Tibial nerve (tissue), 4 donors: ENCODE data around the gene MUC2. TPM values are rescaled to one million over a fixed set of nuclear protein-coding genes. Genes with fewer than 3 reads are reported as not detected.
A peak's percentile ranks its signal among the peaks of the same experiment; 100 is the strongest.

Source experiments
- DNase-seq, 2 donors: peaks; one replicate each; pipeline ENCODE4 v3.0.0-alpha.2; 2019; ENCODE audit warnings: low spot score in 2 of 2
- H3K27ac ChIP-seq, 4 donors: fragments of 200-600 bp; sonication (generic) in 3 of 4; one replicate each; pipeline ENCODE4 v1.5.1; 2017 to 2019; ENCODE audit warnings: mild to moderate bottlenecking in 1 of 4
- H3K27me3 ChIP-seq, 2 donors: fragments of 200-600 bp; sonication (generic) in 1 of 2; one replicate each; pipeline versions ENCODE4 v1.5.1 to v1.6.0; 2017 to 2019
- H3K36me3 ChIP-seq, 3 donors: fragments of 200-600 bp; sonication (generic); one replicate each; pipeline ENCODE4 v1.5.1; 2018 to 2019
- H3K4me1 ChIP-seq, 4 donors: fragments of 200-600 bp; sonication (generic) in 3 of 4; one replicate each; pipeline ENCODE4 v1.5.1; 2017 to 2019
- H3K4me3 ChIP-seq, 4 donors: fragments of 200-600 bp; sonication (generic) in 3 of 4; one replicate each; pipeline ENCODE4 v1.5.1; 2017 to 2019; ENCODE audit warnings: mild to moderate bottlenecking in 1 of 4, moderate library complexity in 1 of 4
- H3K9me3 ChIP-seq, 4 donors: fragments of 200-600 bp; sonication (generic) in 3 of 4; one replicate each; pipeline ENCODE4 v1.5.1; 2017 to 2019
- CTCF ChIP-seq, 5 experiments: fragments of 200-600 bp in 3 of 5; fragments of 450-650 bp in 2 of 5; sonication (generic) in 3 of 5; IDR thresholded peaks; one replicate each; pipeline ENCODE4 v1.5.1; 2016 to 2019; ENCODE audit warnings: antibody characterized with exemption in 5 of 5, mild to moderate bottlenecking in 3 of 5, moderate library complexity in 2 of 5
- EP300 ChIP-seq, 2 donors: sonication (generic); formaldehyde crosslinking; IDR thresholded peaks; one replicate each; pipeline ENCODE4 v1.6.1; 2017; ENCODE audit warnings: antibody characterized with exemption in 2 of 2, mild to moderate bottlenecking in 1 of 2
- POLR2A ChIP-seq, 2 donors: fragments of 450-650 bp; IDR thresholded peaks; one replicate each; pipeline ENCODE4 v1.6.1; 2017; ENCODE audit warnings: antibody characterized with exemption in 2 of 2, mild to moderate bottlenecking in 2 of 2, moderate library complexity in 2 of 2
- WGBS, 2 donors: methylation state at CpG; one replicate each; pipeline ENCODE4 v1.1.5; 2018; 5-methylcytosine and 5-hydroxymethylcytosine counted together
- total RNA-seq, 4 donors: library from RNA; depleted of rRNA; stranded (reverse); fragments of >200 nt; gene quantifications; one replicate each; pipeline ENCODE4 v1.1.0, GENCODE V29; 2016

Gene MUC2
- total RNA-seq, 4 donors from 2014 or later: not detected

GRCh38 chr11:1050581-1051355 lies 23.9 kb upstream of the MUC2 start:
- TF ChIP-seq EP300 (IDR thresholded peaks at IDR 0.05) (no peak), POLR2A (IDR thresholded peaks at IDR 0.05) (no peak), CTCF (IDR thresholded peaks at IDR 0.05) (peak; percentile 75 to 93 (median 82))

GRCh38 chr11:1051356-1052132 lies 23.1 kb upstream of the MUC2 start:
- Histone ChIP-seq H3K36me3 (no peaks in the 10 kb centered on the region), H3K27ac (no peak overlapping the region), H3K9me3 (no peaks in the 10 kb centered on the region), H3K27me3 (peaks cover 0 to 71% of the 10 kb centered on the region in 2 donors), H3K4me1 (peaks cover 0 to 9% (median 0%) of the 10 kb centered on the region in 4 donors), H3K4me3 (no peak overlapping the region)
- TF ChIP-seq POLR2A (IDR thresholded peaks at IDR 0.05) (no peak), CTCF (IDR thresholded peaks at IDR 0.05) (no peak), EP300 (IDR thresholded peaks at IDR 0.05) (no peak)
- no peak for DNase-seq
- 66 to 85% methylated on average over 6 to 15 of the region's 15 CpGs for WGBS, 2 donors

More at GRCh38 chr11:1050581-1051355, 23.9 kb upstream of the MUC2 start:
- 40 to 57% methylated on average over 24 to 29 of the region's 39 CpGs for WGBS, 2 donors
- peak; percentile 27 to 35 for DNase-seq
- no peaks in the 10 kb centered on the region for H3K9me3 ChIP-seq
- H3K4me3 ChIP-seq: no peak overlapping the region
- no peak overlapping the region for H3K27ac ChIP-seq
- peaks cover 0 to 63% of the 10 kb centered on the region in 2 donors for H3K27me3 ChIP-seq
- H3K36me3 ChIP-seq: no peaks in the 10 kb centered on the region
- peaks cover 0 to 9% (median 0%) of the 10 kb centered on the region in 4 donors for H3K4me1 ChIP-seq

GRCh38 chr11:1052133-1053011 lies 22.3 kb upstream of the MUC2 start:
- Histone ChIP-seq H3K4me1 (peaks cover 0 to 9% (median 0%) of the 10 kb centered on the region in 4 donors), H3K27me3 (peaks cover 0 to 71% of the 10 kb centered on the region in 2 donors), H3K27ac (no peak overlapping the region), H3K36me3 (no peaks in the 10 kb centered on the region), H3K4me3 (no peak overlapping the region), H3K9me3 (no peaks in the 10 kb centered on the region)
- DNase-seq: no peak
- WGBS, 2 donors: 80 to 81% methylated on average over 15 to 25 of the region's 25 CpGs
- TF ChIP-seq POLR2A (IDR thresholded peaks at IDR 0.05) (no peak), CTCF (IDR thresholded peaks at IDR 0.05) (no peak), EP300 (IDR thresholded peaks at IDR 0.05) (no peak)

GRCh38 chr11:1053121-1053901 lies 21.4 kb upstream of the MUC2 start:
- WGBS, 2 donors: 58 to 82% methylated on average over 10 to 22 of the region's 25 CpGs
- H3K27me3 ChIP-seq: peaks cover 0 to 64% of the 10 kb centered on the region in 2 donors
- TF ChIP-seq CTCF (IDR thresholded peaks at IDR 0.05): no peak
- TF ChIP-seq EP300 (IDR thresholded peaks at IDR 0.05): no peak
- DNase-seq: no peak
- H3K27ac ChIP-seq: no peak overlapping the region
- peaks cover 0 to 9% (median 0%) of the 10 kb centered on the region in 4 donors for H3K4me1 ChIP-seq
- no peaks in the 10 kb centered on the region for H3K9me3 ChIP-seq
- H3K36me3 ChIP-seq: no peaks in the 10 kb centered on the region
- no peak overlapping the region for H3K4me3 ChIP-seq
